ENCODE data around the gene MAL. TPM values are rescaled to one million over a fixed set of nuclear protein-coding genes. Genes with fewer than 3 reads are reported as not detected.

Gene MAL
- total and polyA plus RNA-seq, 2 of the 13 experiments (the other 11 are each of a cell fraction or from before 2014, with no cell fraction given), result not detected

DNA sequence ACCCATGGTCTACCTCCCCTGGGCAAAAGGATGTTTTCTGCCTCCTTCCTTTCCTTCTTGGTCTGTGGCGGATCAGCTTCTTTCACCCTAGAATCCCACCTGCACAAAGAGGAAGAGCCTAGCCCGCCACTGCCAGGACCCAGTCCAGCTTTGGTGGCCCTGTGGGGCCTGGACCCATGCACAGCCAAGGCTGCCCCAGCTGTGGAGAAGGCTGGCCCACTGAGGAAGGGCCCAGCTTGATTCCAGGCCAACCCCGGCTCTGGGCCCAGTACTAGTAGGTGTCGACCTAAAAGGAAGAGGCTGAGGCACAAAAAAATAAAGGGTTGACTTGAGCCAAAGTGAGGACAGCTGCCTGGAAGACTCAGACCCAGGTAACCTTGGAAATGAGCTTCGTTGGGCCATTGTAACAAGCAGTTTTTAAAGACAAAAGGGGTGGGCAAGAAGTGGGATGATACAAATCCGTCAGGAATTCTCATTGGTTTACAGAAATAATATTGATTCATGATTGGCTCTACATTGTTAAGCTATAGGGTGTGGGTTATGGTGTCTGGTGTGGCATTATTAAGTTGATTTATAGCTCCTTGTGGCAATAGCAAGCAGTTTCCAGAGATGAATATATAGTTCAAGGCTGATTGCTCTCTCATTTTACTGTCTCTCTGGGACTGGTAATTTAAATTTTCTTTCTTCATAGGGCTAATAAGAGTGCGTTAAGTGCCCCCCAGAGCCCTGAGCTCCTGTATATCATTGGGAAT is 29.8 kb upstream of the MAL start:
- in situ Hi-C loops (cut with HindIII; ENCODE audit: extremely low pct_ligation_motif_present, low pct_unique_long_range_greater_than_20kb) (no loop called here), intact Hi-C loops (cut with micrococcal nuclease; ENCODE audit: unreplicated experiment) (no loop called here)
- DNase-seq (ENCODE audit: low spot score) (no peak), ATAC-seq (no peak), FAIRE-seq (no peak)
- no peaks in the 10 kb centered on the region for H3K4me1 ChIP-seq (ENCODE audit: insufficient read depth, low read length)
- no peaks in the 10 kb centered on the region for H3K79me2 ChIP-seq (ENCODE audit: insufficient read depth, low read length)
- POLR2A ChIA-PET, result no interaction called here
- H3K9me3 ChIP-seq (ENCODE audit: low read length), result no peaks in the 10 kb centered on the region
- WGBS (ENCODE audit: low lambda C conversion rate), result 4% methylated on average over 7 of the region's 7 CpGs
- no peaks in the 10 kb centered on the region for H4K20me1 ChIP-seq (ENCODE audit: insufficient read depth, low read length)
- H3K27me3 ChIP-seq (ENCODE audit: control insufficient read depth in 1 of 2, insufficient read depth in 2 of 2, low read length in 2 of 2), result peaks cover 17 to 87% of the 10 kb centered on the region in 2 experiments
- no peaks in the 10 kb centered on the region for H3K36me3 ChIP-seq (replicated peaks in 1 of 2; ENCODE audit: control insufficient read depth in 1 of 2, insufficient read depth in 2 of 2, low read length in 2 of 2)
- H3K4me3 ChIP-seq (replicated peaks in 1 of 3; ENCODE audit: insufficient read depth in 1 of 3, low read depth in 2 of 3, low read length in 3 of 3), result no peak overlapping the region
- H3K4me2 ChIP-seq (ENCODE audit: low read depth, low read length), result no peak overlapping the region
- CTCF ChIA-PET (ENCODE audit: low intra/inter-chr PET ratio, low total read pairs), result no interaction called here
- no TSS peak for BruUV-seq (replicated peaks)
- no peak overlapping the region for H2AFZ ChIP-seq (ENCODE audit: low read length)
- H3K27ac ChIP-seq (ENCODE audit: extremely low read length, insufficient read depth, low read length), result no peak overlapping the region
- TF ChIP-seq MBD4 (IDR thresholded peaks at IDR 0.05; ENCODE audit: borderline replicate concordance, low read length) (no peak), ELF1 (CRISPR knock-in tag; IDR thresholded peaks at IDR 0.05) (no peak), MED1 (CRISPR knock-in tag; IDR thresholded peaks at IDR 0.05) (no peak), ZNF572 (CRISPR knock-in tag; IDR thresholded peaks at IDR 0.05) (no peak), IKZF1 (IDR thresholded peaks at IDR 0.05) (no peak), ZSCAN20 (CRISPR knock-in tag; IDR thresholded peaks at IDR 0.05; ENCODE audit: borderline replicate concordance) (no peak), ELF3 (CRISPR knock-in tag; IDR thresholded peaks at IDR 0.05) (no peak)
- TF ChIP-seq, protein P1, sequence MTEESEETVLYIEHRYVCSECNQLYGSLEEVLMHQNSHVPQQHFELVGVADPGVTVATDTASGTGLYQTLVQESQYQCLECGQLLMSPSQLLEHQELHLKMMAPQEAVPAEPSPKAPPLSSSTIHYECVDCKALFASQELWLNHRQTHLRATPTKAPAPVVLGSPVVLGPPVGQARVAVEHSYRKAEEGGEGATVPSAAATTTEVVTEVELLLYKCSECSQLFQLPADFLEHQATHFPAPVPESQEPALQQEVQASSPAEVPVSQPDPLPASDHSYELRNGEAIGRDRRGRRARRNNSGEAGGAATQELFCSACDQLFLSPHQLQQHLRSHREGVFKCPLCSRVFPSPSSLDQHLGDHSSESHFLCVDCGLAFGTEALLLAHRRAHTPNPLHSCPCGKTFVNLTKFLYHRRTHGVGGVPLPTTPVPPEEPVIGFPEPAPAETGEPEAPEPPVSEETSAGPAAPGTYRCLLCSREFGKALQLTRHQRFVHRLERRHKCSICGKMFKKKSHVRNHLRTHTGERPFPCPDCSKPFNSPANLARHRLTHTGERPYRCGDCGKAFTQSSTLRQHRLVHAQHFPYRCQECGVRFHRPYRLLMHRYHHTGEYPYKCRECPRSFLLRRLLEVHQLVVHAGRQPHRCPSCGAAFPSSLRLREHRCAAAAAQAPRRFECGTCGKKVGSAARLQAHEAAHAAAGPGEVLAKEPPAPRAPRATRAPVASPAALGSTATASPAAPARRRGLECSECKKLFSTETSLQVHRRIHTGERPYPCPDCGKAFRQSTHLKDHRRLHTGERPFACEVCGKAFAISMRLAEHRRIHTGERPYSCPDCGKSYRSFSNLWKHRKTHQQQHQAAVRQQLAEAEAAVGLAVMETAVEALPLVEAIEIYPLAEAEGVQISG (CRISPR knock-in tag; IDR thresholded peaks at IDR 0.05), result no peak
- TF ChIP-seq, protein P2, sequence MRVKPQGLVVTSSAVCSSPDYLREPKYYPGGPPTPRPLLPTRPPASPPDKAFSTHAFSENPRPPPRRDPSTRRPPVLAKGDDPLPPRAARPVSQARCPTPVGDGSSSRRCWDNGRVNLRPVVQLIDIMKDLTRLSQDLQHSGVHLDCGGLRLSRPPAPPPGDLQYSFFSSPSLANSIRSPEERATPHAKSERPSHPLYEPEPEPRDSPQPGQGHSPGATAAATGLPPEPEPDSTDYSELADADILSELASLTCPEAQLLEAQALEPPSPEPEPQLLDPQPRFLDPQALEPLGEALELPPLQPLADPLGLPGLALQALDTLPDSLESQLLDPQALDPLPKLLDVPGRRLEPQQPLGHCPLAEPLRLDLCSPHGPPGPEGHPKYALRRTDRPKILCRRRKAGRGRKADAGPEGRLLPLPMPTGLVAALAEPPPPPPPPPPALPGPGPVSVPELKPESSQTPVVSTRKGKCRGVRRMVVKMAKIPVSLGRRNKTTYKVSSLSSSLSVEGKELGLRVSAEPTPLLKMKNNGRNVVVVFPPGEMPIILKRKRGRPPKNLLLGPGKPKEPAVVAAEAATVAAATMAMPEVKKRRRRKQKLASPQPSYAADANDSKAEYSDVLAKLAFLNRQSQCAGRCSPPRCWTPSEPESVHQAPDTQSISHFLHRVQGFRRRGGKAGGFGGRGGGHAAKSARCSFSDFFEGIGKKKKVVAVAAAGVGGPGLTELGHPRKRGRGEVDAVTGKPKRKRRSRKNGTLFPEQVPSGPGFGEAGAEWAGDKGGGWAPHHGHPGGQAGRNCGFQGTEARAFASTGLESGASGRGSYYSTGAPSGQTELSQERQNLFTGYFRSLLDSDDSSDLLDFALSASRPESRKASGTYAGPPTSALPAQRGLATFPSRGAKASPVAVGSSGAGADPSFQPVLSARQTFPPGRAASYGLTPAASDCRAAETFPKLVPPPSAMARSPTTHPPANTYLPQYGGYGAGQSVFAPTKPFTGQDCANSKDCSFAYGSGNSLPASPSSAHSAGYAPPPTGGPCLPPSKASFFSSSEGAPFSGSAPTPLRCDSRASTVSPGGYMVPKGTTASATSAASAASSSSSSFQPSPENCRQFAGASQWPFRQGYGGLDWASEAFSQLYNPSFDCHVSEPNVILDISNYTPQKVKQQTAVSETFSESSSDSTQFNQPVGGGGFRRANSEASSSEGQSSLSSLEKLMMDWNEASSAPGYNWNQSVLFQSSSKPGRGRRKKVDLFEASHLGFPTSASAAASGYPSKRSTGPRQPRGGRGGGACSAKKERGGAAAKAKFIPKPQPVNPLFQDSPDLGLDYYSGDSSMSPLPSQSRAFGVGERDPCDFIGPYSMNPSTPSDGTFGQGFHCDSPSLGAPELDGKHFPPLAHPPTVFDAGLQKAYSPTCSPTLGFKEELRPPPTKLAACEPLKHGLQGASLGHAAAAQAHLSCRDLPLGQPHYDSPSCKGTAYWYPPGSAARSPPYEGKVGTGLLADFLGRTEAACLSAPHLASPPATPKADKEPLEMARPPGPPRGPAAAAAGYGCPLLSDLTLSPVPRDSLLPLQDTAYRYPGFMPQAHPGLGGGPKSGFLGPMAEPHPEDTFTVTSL (CRISPR knock-in tag; IDR thresholded peaks at IDR 0.05; ENCODE audit: borderline replicate concordance), result no peak
- TF ChIP-seq, protein P3, sequence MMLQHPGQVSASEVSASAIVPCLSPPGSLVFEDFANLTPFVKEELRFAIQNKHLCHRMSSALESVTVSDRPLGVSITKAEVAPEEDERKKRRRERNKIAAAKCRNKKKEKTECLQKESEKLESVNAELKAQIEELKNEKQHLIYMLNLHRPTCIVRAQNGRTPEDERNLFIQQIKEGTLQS (CRISPR knock-in tag; IDR thresholded peaks at IDR 0.05), result no peak
- H3K9ac ChIP-seq (ENCODE audit: insufficient read depth, low read depth, low read length), result no peak overlapping the region

Measured in HepG2 (cell line).